HG03558 (cell line): ENCODE results near the gene IGFBPL1.

ENCODE experiments used
- ATAC-seq: cut with Tn5 transposase; IDR thresholded peaks from one replicate; pipeline ENCODE4 v1.9.1; 2021; ENCODE audit warnings: moderate number of reproducible peaks; ENCODE audit not compliant: unreplicated experiment; ENCODE audit errors: extremely low read depth

Gene IGFBPL1

GRCh38 chr9:38359297-38359653 is 65.0 kb downstream of the IGFBPL1 start:
- no peak for ATAC-seq

GRCh38 chr9:38358390-38359296 is 65.6 kb downstream of the IGFBPL1 start:
- no peak for ATAC-seq

- no peak for ATAC-seq
Observed at GRCh38 chr9:38357350-38358114, 66.7 kb downstream of the IGFBPL1 start.

GRCh38 chr9:38356851-38357250 is 67.4 kb downstream of the IGFBPL1 start:
- ATAC-seq, result no peak
